Uterus (tissue), 4 donors: ENCODE measurements around the gene HCRTR1. TPM values are rescaled to one million over a fixed set of nuclear protein-coding genes. Genes with fewer than 3 reads are reported as not detected.

ENCODE experiments used
- DNase-seq, 2 donors: peaks; one replicate each; pipeline ENCODE4 v3.0.0-alpha.2; 2019 to 2020
- H3K27ac ChIP-seq, 2 donors: fragments of 200-600 bp; sonication (generic); 1 replicate in 1 of 2; 2 replicates in 1 of 2; pipeline ENCODE4 v1.5.1; 2016 to 2018
- H3K27me3 ChIP-seq, 2 donors: fragments of 200-600 bp; sonication (generic); one replicate each; pipeline ENCODE4 v1.5.1; 2018 to 2019; ENCODE audit warnings: control low read depth in 1 of 2
- H3K36me3 ChIP-seq, 2 donors: fragments of 200-600 bp; sonication (generic); one replicate each; pipeline ENCODE4 v1.5.1; 2019; ENCODE audit warnings: control low read depth in 1 of 2
- H3K4me1 ChIP-seq, 2 donors: fragments of 200-600 bp; sonication (generic); one replicate each; pipeline ENCODE4 v1.5.1; 2018 to 2019; ENCODE audit warnings: control low read depth in 1 of 2
- H3K4me3 ChIP-seq, 2 donors: fragments of 200-600 bp; sonication (generic); 1 replicate in 1 of 2; 2 replicates in 1 of 2; pipeline ENCODE4 v1.5.1; 2018 to 2019; ENCODE audit warnings: mild to moderate bottlenecking in 1 of 2
- H3K9me3 ChIP-seq, 2 donors: fragments of 200-600 bp; sonication (generic); one replicate each; pipeline ENCODE4 v1.5.1; 2019; ENCODE audit warnings: control low read depth in 1 of 2
- POLR2A ChIP-seq, 2 donors: fragments of 450-650 bp; IDR thresholded peaks; one replicate each; pipeline ENCODE4 v1.6.1; 2016; ENCODE audit warnings: antibody characterized with exemption in 2 of 2, mild to moderate bottlenecking in 1 of 2, moderate library complexity in 1 of 2
- intact Hi-C: fragments of 100-400 bp; cut with DNase I; formaldehyde crosslinking; loops from one replicate; pipeline ENCODE4 v1.15.1; 2023; ENCODE audit warnings: low total_unique reads
- total RNA-seq, 4 donors: library from RNA; depleted of rRNA in 3 of 4; stranded (reverse); fragments of >200 nt in 3 of 4; gene quantifications; one replicate each; pipeline versions ENCODE4 v1.1.0 to v1.2.4, GENCODE V29; 2014 to 2023
- TF ChIP-seq, protein P1 (sequence below), 4 experiments: fragments of 200-600 bp in 2 of 4; fragments of 450-650 bp in 2 of 4; sonication (generic) in 2 of 4; IDR thresholded peaks; one replicate each; pipeline ENCODE4 v1.5.1; 2016 to 2019; ENCODE audit warnings: antibody characterized with exemption in 4 of 4, mild to moderate bottlenecking in 2 of 4, moderate library complexity in 1 of 4
- donor health status: DM: yes; HTN: yes; CAD: no.

The HCRTR1 gene
- total RNA-seq, 4 donors from 2014 or later: not detected

DNA sequence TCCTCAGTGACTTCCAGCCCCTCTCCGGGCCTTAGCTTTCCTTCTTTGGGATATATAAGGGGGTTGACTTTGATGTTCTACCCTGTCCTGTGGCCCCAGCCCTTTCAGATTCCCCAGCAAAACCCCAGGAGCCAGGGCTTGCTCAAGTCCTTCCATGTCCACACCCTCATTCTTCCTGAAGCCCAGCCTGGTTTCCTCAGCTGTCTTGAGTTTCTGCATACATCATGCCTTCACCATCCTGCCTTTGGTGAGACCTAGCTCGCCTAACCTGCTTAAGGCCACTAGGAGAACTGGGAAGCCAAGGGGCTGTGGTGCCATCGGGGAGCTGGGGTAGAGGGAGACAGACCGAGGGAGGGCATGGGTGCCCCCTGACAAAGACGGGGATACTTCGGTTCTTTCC, 44.4 kb downstream of the HCRTR1 start:
- Histone ChIP-seq H3K4me1 (no peaks in the 10 kb centered on the region), H3K36me3 (no peaks in the 10 kb centered on the region), H3K27me3 (no peaks in the 10 kb centered on the region), H3K27ac (no peak overlapping the region), H3K4me3 (no peak overlapping the region), H3K9me3 (no peaks in the 10 kb centered on the region)
- no peak for TF ChIP-seq POLR2A (IDR thresholded peaks at IDR 0.05)
- TF ChIP-seq, protein P1, sequence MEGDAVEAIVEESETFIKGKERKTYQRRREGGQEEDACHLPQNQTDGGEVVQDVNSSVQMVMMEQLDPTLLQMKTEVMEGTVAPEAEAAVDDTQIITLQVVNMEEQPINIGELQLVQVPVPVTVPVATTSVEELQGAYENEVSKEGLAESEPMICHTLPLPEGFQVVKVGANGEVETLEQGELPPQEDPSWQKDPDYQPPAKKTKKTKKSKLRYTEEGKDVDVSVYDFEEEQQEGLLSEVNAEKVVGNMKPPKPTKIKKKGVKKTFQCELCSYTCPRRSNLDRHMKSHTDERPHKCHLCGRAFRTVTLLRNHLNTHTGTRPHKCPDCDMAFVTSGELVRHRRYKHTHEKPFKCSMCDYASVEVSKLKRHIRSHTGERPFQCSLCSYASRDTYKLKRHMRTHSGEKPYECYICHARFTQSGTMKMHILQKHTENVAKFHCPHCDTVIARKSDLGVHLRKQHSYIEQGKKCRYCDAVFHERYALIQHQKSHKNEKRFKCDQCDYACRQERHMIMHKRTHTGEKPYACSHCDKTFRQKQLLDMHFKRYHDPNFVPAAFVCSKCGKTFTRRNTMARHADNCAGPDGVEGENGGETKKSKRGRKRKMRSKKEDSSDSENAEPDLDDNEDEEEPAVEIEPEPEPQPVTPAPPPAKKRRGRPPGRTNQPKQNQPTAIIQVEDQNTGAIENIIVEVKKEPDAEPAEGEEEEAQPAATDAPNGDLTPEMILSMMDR (IDR thresholded peaks at IDR 0.05): no peak
- intact Hi-C loops: no loop called here
- DNase-seq: no peak

DNA sequence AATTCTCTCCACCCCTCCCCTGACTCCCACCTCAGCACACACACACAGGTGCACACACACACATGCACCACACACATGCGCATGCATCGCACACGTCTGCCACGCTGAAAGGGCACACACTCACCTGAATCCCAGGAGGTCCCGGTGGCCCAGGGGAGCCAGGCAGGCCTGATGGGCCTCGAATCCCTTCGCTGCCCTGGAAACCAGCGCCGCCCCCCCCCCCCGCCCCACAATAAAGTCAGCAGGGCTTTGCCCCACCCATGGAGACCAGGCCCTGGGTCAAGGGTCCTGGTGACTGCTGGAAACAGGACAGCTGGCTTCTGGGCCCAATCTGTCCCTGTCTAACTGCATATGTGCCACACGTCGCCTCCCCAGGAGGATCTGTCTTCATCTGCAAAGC, 45.0 kb downstream of the HCRTR1 start:
- DNase-seq: no peak
- H3K9me3 ChIP-seq: no peaks in the 10 kb centered on the region
- H3K27ac ChIP-seq: no peak overlapping the region
- H3K4me3 ChIP-seq: no peak overlapping the region
- no peaks in the 10 kb centered on the region for H3K4me1 ChIP-seq
- TF ChIP-seq POLR2A (IDR thresholded peaks at IDR 0.05): no peak
- TF ChIP-seq, protein P1 (IDR thresholded peaks at IDR 0.05): no peak
- H3K27me3 ChIP-seq: no peaks in the 10 kb centered on the region
- intact Hi-C loops: no loop called here
- no peaks in the 10 kb centered on the region for H3K36me3 ChIP-seq

DNA sequence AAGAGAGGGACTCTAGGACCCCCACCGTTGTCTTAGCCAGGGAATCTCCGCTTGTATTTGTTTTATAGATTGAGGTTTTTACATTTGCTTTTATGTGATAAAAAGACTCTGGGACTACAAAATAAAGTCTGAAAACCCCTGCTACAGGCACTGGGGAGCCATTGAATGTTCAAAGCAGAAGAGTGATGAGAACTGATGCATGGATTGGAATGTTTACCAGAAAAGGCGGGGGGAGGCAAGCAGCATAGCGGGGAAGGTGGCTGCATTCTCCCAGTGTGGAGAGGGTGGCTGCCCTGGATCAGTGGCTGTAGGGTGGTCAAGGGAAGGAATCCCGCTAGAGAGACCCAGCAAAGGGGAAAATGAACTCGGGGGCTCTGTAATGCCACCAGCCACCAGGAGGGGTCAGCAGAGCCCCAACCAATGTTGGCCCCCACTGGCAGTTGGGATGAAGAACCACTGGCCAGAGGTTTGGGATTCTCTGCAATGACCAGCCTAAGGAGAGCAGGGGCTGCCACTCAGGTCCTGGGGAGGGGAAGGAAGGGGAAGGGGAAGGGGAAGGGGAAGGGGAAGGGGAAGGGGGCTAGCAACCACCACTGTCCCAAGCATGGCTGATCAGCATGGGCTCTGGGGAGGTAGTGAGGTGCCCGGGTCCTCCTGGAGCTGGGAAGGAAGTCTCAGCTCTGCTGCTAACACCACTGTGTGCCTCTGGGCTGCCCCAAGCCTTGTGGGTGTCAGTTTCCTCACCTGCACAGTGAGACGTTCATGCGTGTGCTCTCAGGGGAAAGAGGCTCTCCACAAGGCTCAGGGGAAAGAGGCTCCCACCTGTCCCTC, 46.3 kb downstream of the HCRTR1 start:
- Histone ChIP-seq H3K27me3 (no peaks in the 10 kb centered on the region), H3K27ac (no peak overlapping the region), H3K9me3 (no peaks in the 10 kb centered on the region), H3K4me3 (no peak overlapping the region), H3K4me1 (peaks cover 0 to 1% of the 10 kb centered on the region in 2 donors), H3K36me3 (no peaks in the 10 kb centered on the region)
- intact Hi-C loops: loop anchor here (2.0 kb wide), 1 partner anchor 49 kb away; no protein-coding TSS in a partner anchor
- TF ChIP-seq, protein P1 (IDR thresholded peaks at IDR 0.05): peak; percentile 87 to 99 (median 97)
- TF ChIP-seq POLR2A (IDR thresholded peaks at IDR 0.05): no peak
- DNase-seq: peak; percentile 65 to 74

DNA sequence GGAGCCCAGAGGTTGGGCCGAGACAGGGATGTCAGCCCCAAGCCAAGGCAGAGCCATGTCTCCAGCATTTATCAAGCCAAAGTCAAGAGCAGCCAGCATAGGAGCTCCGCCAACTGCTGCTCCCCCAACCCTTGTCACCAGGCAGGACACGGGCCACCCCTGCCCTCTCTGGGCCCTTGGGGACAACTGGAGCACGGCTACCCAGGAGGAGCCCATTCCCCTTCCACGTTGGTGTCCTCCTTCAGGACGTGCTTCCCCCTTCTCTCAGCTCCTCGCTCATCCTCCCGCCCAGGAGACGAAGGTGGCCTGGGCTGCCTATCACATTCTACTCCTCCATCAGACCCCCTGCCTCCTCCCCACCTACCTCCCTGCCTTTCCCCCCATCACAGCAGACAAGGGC, 47.0 kb downstream of the HCRTR1 start:
- TF ChIP-seq POLR2A (IDR thresholded peaks at IDR 0.05): no peak
- TF ChIP-seq, protein P1 (IDR thresholded peaks at IDR 0.05): no peak
- Histone ChIP-seq H3K27me3 (no peaks in the 10 kb centered on the region), H3K4me1 (peaks cover 0 to 8% of the 10 kb centered on the region in 2 donors), H3K36me3 (no peaks in the 10 kb centered on the region), H3K4me3 (no peak overlapping the region), H3K27ac (no peak overlapping the region), H3K9me3 (no peaks in the 10 kb centered on the region)
- no peak for DNase-seq
- intact Hi-C loops: loop anchor here (2.0 kb wide), 1 partner anchor 48 kb away; no protein-coding TSS in a partner anchor

DNA sequence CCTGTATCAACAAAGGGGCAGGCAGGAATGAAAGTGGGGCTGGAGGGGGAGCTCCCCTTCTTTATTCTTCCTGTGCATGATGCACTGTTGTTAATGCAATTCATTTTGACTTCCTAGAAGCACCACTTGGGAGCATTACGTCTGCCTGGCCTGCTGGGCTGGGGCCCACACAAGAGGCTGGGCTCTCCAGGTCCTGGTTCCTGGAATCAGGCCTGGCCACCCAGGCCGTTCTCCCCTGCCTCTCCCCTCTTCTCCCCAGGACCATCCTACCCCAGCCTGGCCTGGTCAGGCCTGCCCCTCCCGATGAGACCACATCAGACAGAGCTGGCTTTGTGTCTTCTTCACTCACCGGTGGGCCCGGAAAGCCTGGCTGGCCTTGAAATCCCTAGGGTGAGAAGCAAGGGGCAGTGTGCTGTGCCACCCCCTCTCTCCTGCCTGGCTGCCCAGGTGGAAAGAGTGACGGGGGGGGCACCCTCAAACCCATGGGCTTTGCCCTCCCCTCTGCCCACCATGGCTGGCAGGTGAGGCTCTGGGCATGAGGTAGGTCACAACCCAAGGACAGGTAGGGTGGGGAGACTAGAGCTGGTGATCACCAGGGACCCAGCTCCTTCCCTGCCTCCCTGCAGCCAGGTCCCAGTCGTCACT, 47.9 kb downstream of the HCRTR1 start:
- TF ChIP-seq POLR2A (IDR thresholded peaks at IDR 0.05): no peak
- TF ChIP-seq, protein P1 (IDR thresholded peaks at IDR 0.05): no peak
- H3K36me3 ChIP-seq: no peaks in the 10 kb centered on the region
- no peaks in the 10 kb centered on the region for H3K27me3 ChIP-seq
- no peak overlapping the region for H3K4me3 ChIP-seq
- H3K27ac ChIP-seq: no peak overlapping the region
- no peaks in the 10 kb centered on the region for H3K9me3 ChIP-seq
- DNase-seq: no peak
- intact Hi-C loops: loop anchor here (2.0 to 5.0 kb wide), 2 partner anchors 47 to 122 kb away; no protein-coding TSS in a partner anchor
- peaks cover under 1 to 15% of the 10 kb centered on the region in 2 donors for H3K4me1 ChIP-seq
